Testis (tissue), 3 donors: Measurements from ENCODE around the gene C1orf210. TPM values are rescaled to one million over a fixed set of nuclear protein-coding genes. Genes with fewer than 3 reads are reported as not detected.

ENCODE experiments used
- polyA plus RNA-seq: library from polyadenylated mRNA; stranded (reverse); fragments of 350-450 nt; fragmentation: Illumina TruSeq; extraction: RNeasy Lipid Tissue Mini Kit (QIAGEN cat#74804); gene quantifications from one replicate; pipeline ENCODE4 v1.2.3, GENCODE V29; 2014; ENCODE audit warnings: low read depth, low replicate concordance; ENCODE audit not compliant: insufficient read depth
- total RNA-seq, 2 donors: library from RNA; depleted of rRNA; stranded (reverse); fragments of >200 nt; gene quantifications; one replicate each; pipeline ENCODE4 v1.2.3, GENCODE V29; 2016

C1orf210 gene
- total and polyA plus RNA-seq, 3 donors from 2014 or later = 0.25 to 0.71 TPM; not detected in 1

Other genes with a start within 250 kb of the C1orf210 start
- gene EBNA1BP2, start 113.3 kb downstream of the C1orf210 start, total RNA-seq = 10 to 100 TPM; 74.0 to 81.7 TPM
- gene EBNA1BP2, start 113.3 kb downstream of the C1orf210 start, polyA plus RNA-seq = 87.9 TPM
- gene CFAP57, start 113.3 kb downstream of the C1orf210 start, total RNA-seq = 10 to 100 TPM; 16.6 to 22.9 TPM
- 38.7 TPM for gene CFAP57, start 113.3 kb downstream of the C1orf210 start, polyA plus RNA-seq
- 1 to 10 TPM in 1 of 2 donors, under 1 TPM in 1; 0.71 to 2.0 TPM for gene TMEM125, start 15.6 kb downstream of the C1orf210 start, total RNA-seq
- gene TMEM125, start 15.6 kb downstream of the C1orf210 start, polyA plus RNA-seq = 2.2 TPM
- 10 to 100 TPM; 10.5 to 16.8 TPM for gene TIE1, start 15.4 kb upstream of the C1orf210 start, total RNA-seq
- gene TIE1, start 15.4 kb upstream of the C1orf210 start, polyA plus RNA-seq = 10.9 TPM
- under 1 TPM; 0.47 to 0.56 TPM for gene MPL, start 52.2 kb upstream of the C1orf210 start, total RNA-seq
- gene MPL, start 52.2 kb upstream of the C1orf210 start, polyA plus RNA-seq = 0.32 TPM
- gene CDC20, start 73.4 kb upstream of the C1orf210 start, total RNA-seq = 10 to 100 TPM; 44.7 to 48.6 TPM
- 135 TPM for gene CDC20, start 73.4 kb upstream of the C1orf210 start, polyA plus RNA-seq
- gene ELOVL1, start 82.4 kb upstream of the C1orf210 start, total RNA-seq = 10 to 100 TPM; 30.6 to 40.1 TPM
- 51.5 TPM for gene ELOVL1, start 82.4 kb upstream of the C1orf210 start, polyA plus RNA-seq
- gene MED8, start 104.2 kb upstream of the C1orf210 start, total RNA-seq = 10 to 100 TPM; 43.2 to 49.4 TPM
- gene MED8, start 104.2 kb upstream of the C1orf210 start, polyA plus RNA-seq = 46.5 TPM
- gene SZT2, start 104.3 kb upstream of the C1orf210 start, total RNA-seq = 100 to 1,000 TPM in 1 of 2 donors, 10 to 100 TPM in 1; 90.1 to 115 TPM
- 40.0 TPM for gene SZT2, start 104.3 kb upstream of the C1orf210 start, polyA plus RNA-seq
- 10 to 100 TPM; 21.2 to 35.5 TPM for gene HYI, start 168.3 kb upstream of the C1orf210 start, total RNA-seq
- gene HYI, start 168.3 kb upstream of the C1orf210 start, polyA plus RNA-seq = 20.1 TPM
- gene PTPRF, start 245.3 kb upstream of the C1orf210 start, total RNA-seq = 10 to 100 TPM; 43.1 to 45.4 TPM
- gene PTPRF, start 245.3 kb upstream of the C1orf210 start, polyA plus RNA-seq = 51.0 TPM